ENCODE results near the gene DYNLT1. TPM values are rescaled to one million over a fixed set of nuclear protein-coding genes. Genes with fewer than 3 reads are reported as not detected.

Gene DYNLT1
- total RNA-seq, 1 experiment from 2014 or later = 105 TPM

GRCh38 chr6:158591134-158591809 is 53.3 kb downstream of the DYNLT1 start:
- Histone ChIP-seq H2BK15ac (ENCODE audit: low read depth, low read length) (no peak overlapping the region), H2BK12ac (ENCODE audit: insufficient read length, low read depth, low read length) (no peak overlapping the region), H2AK5ac (ENCODE audit: insufficient read length, low read length) (no peak overlapping the region), H3T11ph (ENCODE audit: low read length) (no peak overlapping the region), H3K9ac (ENCODE audit: extremely low read depth, insufficient read length, low read length) (no peak overlapping the region), H3K27ac (ENCODE audit: insufficient read length, low read depth, low read length) (no peak overlapping the region), H2BK20ac (ENCODE audit: low read depth, low read length, poor library complexity, severe bottlenecking) (no peak overlapping the region), H3K56ac (ENCODE audit: insufficient read length, low read depth, low read length) (no peak overlapping the region), H2BK5ac (ENCODE audit: insufficient read length, low read length) (no peak overlapping the region), H4K8ac (replicated peaks; ENCODE audit: insufficient read length, low read depth, low read length) (no peak overlapping the region), H3K4me1 (ENCODE audit: insufficient read depth, low read length) (no peaks in the 10 kb centered on the region), H3K14ac (ENCODE audit: insufficient read depth, low read length) (no peak overlapping the region), H3K18ac (ENCODE audit: insufficient read length, low read depth, low read length) (no peak overlapping the region), H3K79me1 (ENCODE audit: insufficient read depth, low read depth, low read length, poor library complexity, severe bottlenecking) (no peaks in the 10 kb centered on the region), H2BK120ac (ENCODE audit: low read depth, low read length, poor library complexity, severe bottlenecking) (no peak overlapping the region), H4K91ac (ENCODE audit: insufficient read length, low read depth, low read length) (no peak overlapping the region), H3K27me3 (ENCODE audit: insufficient read depth, low read length) (no peaks in the 10 kb centered on the region), H3K9me3 (ENCODE audit: control insufficient read depth, low read depth, low read length) (no peaks in the 10 kb centered on the region), H3K23ac (ENCODE audit: insufficient read length, low read depth, low read length) (no peak overlapping the region), H3K4me2 (ENCODE audit: insufficient read depth, insufficient read length, low read length) (no peak overlapping the region), H2AFZ (ENCODE audit: low read length) (no peak overlapping the region), H3K4ac (ENCODE audit: low read depth, low read length) (no peak overlapping the region), H3K23me2 (ENCODE audit: insufficient read length, low read depth, low read length, poor library complexity, severe bottlenecking) (no peaks in the 10 kb centered on the region), H3K79me2 (ENCODE audit: insufficient read depth, low read length) (no peaks in the 10 kb centered on the region), H4K5ac (ENCODE audit: insufficient read length, low read depth, low read length) (no peak overlapping the region), H4K20me1 (ENCODE audit: control insufficient read depth, insufficient read depth, insufficient read length) (no peaks in the 10 kb centered on the region)
- TF ChIP-seq CTCF (conservative IDR thresholded peaks at IDR 0.05) = no peak
- Mint-ChIP-seq H3K27ac (no peak overlapping the region), H3K27me3 (ENCODE audit: low read depth) (no peaks in the 10 kb centered on the region), H3K4me3 (no peak overlapping the region), H3K36me3 (ENCODE audit: insufficient read depth in 1 of 3, low read depth in 3 of 3) (peaks cover 32 to 89% (median 84%) of the 10 kb centered on the region in 3 experiments), H3K4me1 (no peaks in the 10 kb centered on the region), H3K9me3 (no peaks in the 10 kb centered on the region)
- no peak for DNase-seq
- no CpG with 5 or more reads among the region's 7 CpGs for WGBS (ENCODE audit: extremely low coverage, insufficient read length, low lambda C conversion rate)
